GM19463 (cell line): ENCODE data around the gene DGCR2.
"Not testable (repeated sequence)": the region's sequence is repeated elsewhere in the genome, so short reads cannot be mapped to it uniquely, and the experiment has no call there.

ENCODE experiments used
- ATAC-seq: cut with Tn5 transposase; IDR thresholded peaks from one replicate; pipeline ENCODE4 v1.9.1; 2021; ENCODE audit warnings: mild to moderate bottlenecking, moderate library complexity; ENCODE audit not compliant: unreplicated experiment

The DGCR2 gene

GRCh38 chr22:19044381-19044780 is 77.8 kb downstream of the DGCR2 start:
- no peak for ATAC-seq

GRCh38 chr22:19043121-19044085 is 78.8 kb downstream of the DGCR2 start:
- ATAC-seq: no peak

GRCh38 chr22:19042285-19043120 is 79.7 kb downstream of the DGCR2 start:
- no peak for ATAC-seq

- no peak for ATAC-seq
These were observed 80.5 kb downstream of the DGCR2 start for GRCh38 chr22:19041704-19042074.

GRCh38 chr22:19040888-19041703 is 81.1 kb downstream of the DGCR2 start:
- ATAC-seq: no peak

GRCh38 chr22:19040391-19040861 is 81.8 kb downstream of the DGCR2 start:
- no peak for ATAC-seq

GRCh38 chr22:19039796-19040280 is 82.4 kb downstream of the DGCR2 start:
- ATAC-seq: no peak

GRCh38 chr22:19039448-19039780 is 82.8 kb downstream of the DGCR2 start:
- ATAC-seq: no peak

GRCh38 chr22:19038728-19039447 is 83.3 kb downstream of the DGCR2 start:
- ATAC-seq: no peak

- ATAC-seq: no peak
These were observed 84.1 kb downstream of the DGCR2 start for GRCh38 chr22:19038164-19038546.

GRCh38 chr22:19037282-19038163 is 84.7 kb downstream of the DGCR2 start:
- ATAC-seq: no peak

GRCh38 chr22:19036523-19037273 is 85.5 kb downstream of the DGCR2 start:
- no peak for ATAC-seq

GRCh38 chr22:19036229-19036522 is 86.0 kb downstream of the DGCR2 start:
- no peak for ATAC-seq

GRCh38 chr22:19035474-19036228 is 86.6 kb downstream of the DGCR2 start:
- no peak for ATAC-seq

GRCh38 chr22:19035126-19035473 is 87.1 kb downstream of the DGCR2 start:
- ATAC-seq: not testable (repeated sequence)

- not testable (repeated sequence) for ATAC-seq
These were observed 87.5 kb downstream of the DGCR2 start for GRCh38 chr22:19034724-19035120.

- ATAC-seq: not testable (repeated sequence)
These were observed 88.0 kb downstream of the DGCR2 start for GRCh38 chr22:19034031-19034723.

GRCh38 chr22:19033568-19033905 is 88.7 kb downstream of the DGCR2 start:
- not testable (repeated sequence) for ATAC-seq
